ENCODE results near the gene SCARB1. TPM values are rescaled to one million over a fixed set of nuclear protein-coding genes. Genes with fewer than 3 reads are reported as not detected.

The SCARB1 gene
- total RNA-seq, 1 experiment from 2014 or later: 31.3 TPM

DNA sequence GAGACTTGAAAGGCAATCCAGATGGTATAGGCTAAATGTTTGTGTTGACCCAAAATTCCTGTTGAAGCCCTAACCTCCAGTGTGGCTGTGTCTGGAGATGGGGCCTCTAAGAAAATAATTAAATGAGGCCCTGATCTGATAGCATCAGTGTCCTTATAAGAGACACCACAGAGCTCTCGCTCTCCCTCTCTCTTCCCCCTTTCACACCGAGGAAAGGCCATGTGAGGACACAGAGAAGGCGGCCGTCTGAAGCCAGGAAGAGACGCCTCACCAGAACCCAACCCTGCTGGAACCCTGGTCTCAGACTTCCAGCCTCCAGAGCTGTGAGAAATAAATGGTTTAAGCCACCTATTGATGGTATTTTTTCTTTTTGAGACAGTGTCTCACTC, 87.5 kb downstream of the SCARB1 start:
- Histone ChIP-seq H3K18ac (ENCODE audit: insufficient read length, low read depth, low read length) (no peak overlapping the region), H2BK120ac (ENCODE audit: low read depth, low read length, poor library complexity, severe bottlenecking) (no peak overlapping the region), H3K79me1 (ENCODE audit: insufficient read depth, low read depth, low read length, poor library complexity, severe bottlenecking) (no peaks in the 10 kb centered on the region), H3T11ph (ENCODE audit: low read length) (no peak overlapping the region), H3K9me3 (ENCODE audit: control insufficient read depth, low read depth, low read length) (no peaks in the 10 kb centered on the region), H2AK5ac (ENCODE audit: insufficient read length, low read length) (no peak overlapping the region), H2BK15ac (ENCODE audit: low read depth, low read length) (no peak overlapping the region), H3K9ac (ENCODE audit: extremely low read depth, insufficient read length, low read length) (no peak overlapping the region), H3K27ac (ENCODE audit: insufficient read length, low read depth, low read length) (no peak overlapping the region), H3K14ac (ENCODE audit: insufficient read depth, low read length) (no peak overlapping the region), H3K27me3 (ENCODE audit: insufficient read depth, low read length) (no peaks in the 10 kb centered on the region), H3K4me2 (ENCODE audit: insufficient read depth, insufficient read length, low read length) (no peak overlapping the region), H2BK12ac (ENCODE audit: insufficient read length, low read depth, low read length) (no peak overlapping the region), H4K20me1 (ENCODE audit: control insufficient read depth, insufficient read depth, insufficient read length) (no peaks in the 10 kb centered on the region), H4K5ac (ENCODE audit: insufficient read length, low read depth, low read length) (no peak overlapping the region), H2BK20ac (ENCODE audit: low read depth, low read length, poor library complexity, severe bottlenecking) (no peak overlapping the region), H4K8ac (replicated peaks; ENCODE audit: insufficient read length, low read depth, low read length) (no peak overlapping the region), H4K91ac (ENCODE audit: insufficient read length, low read depth, low read length) (no peak overlapping the region), H2AFZ (ENCODE audit: low read length) (no peak overlapping the region), H3K4me1 (ENCODE audit: insufficient read depth, low read length) (no peaks in the 10 kb centered on the region; the same call in 1 of the 2 replicates), H3K23me2 (ENCODE audit: insufficient read length, low read depth, low read length, poor library complexity, severe bottlenecking) (no peaks in the 10 kb centered on the region), H2BK5ac (ENCODE audit: insufficient read length, low read length) (no peak overlapping the region), H3K4ac (ENCODE audit: low read depth, low read length) (no peak overlapping the region), H3K56ac (ENCODE audit: insufficient read length, low read depth, low read length) (no peak overlapping the region), H3K79me2 (ENCODE audit: insufficient read depth, low read length) (no peaks in the 10 kb centered on the region), H3K23ac (ENCODE audit: insufficient read length, low read depth, low read length) (no peak overlapping the region)
- H3K4me3 Mint-ChIP-seq: no peak overlapping the region
- DNase-seq: no peak
- no CpG with 5 or more reads among the region's 5 CpGs for WGBS (ENCODE audit: extremely low coverage, insufficient read length, low lambda C conversion rate)
- peaks cover 3% of the 10 kb centered on the region in 2 experiments; a peak in 2 of 5 replicates for H3K9me3 Mint-ChIP-seq
- TF ChIP-seq, protein P1, sequence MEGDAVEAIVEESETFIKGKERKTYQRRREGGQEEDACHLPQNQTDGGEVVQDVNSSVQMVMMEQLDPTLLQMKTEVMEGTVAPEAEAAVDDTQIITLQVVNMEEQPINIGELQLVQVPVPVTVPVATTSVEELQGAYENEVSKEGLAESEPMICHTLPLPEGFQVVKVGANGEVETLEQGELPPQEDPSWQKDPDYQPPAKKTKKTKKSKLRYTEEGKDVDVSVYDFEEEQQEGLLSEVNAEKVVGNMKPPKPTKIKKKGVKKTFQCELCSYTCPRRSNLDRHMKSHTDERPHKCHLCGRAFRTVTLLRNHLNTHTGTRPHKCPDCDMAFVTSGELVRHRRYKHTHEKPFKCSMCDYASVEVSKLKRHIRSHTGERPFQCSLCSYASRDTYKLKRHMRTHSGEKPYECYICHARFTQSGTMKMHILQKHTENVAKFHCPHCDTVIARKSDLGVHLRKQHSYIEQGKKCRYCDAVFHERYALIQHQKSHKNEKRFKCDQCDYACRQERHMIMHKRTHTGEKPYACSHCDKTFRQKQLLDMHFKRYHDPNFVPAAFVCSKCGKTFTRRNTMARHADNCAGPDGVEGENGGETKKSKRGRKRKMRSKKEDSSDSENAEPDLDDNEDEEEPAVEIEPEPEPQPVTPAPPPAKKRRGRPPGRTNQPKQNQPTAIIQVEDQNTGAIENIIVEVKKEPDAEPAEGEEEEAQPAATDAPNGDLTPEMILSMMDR (conservative IDR thresholded peaks at IDR 0.05): no peak
- peaks cover 19 to 21% of the 10 kb centered on the region in 2 experiments for H3K4me1 Mint-ChIP-seq
- H3K27ac Mint-ChIP-seq: no peak overlapping the region; a peak in 1 of 7 replicates
- peaks cover 0 to 4% (median 3%) of the 10 kb centered on the region in 3 experiments; a peak in 2 of 7 replicates for H3K36me3 Mint-ChIP-seq (ENCODE audit: insufficient read depth in 1 of 3, low read depth in 3 of 3)
- H3K27me3 Mint-ChIP-seq (ENCODE audit: low read depth): peaks cover 16% of the 10 kb centered on the region
